NCI-H345 treated with DMSO at 0.1 percent for 48 hours (cell line): ENCODE results near the gene TMEM106C.
"Not testable (repeated sequence)": the region's sequence is repeated elsewhere in the genome, so short reads cannot be mapped to it uniquely, and the experiment has no call there.

Experiments used
- DNase-seq: peaks from one replicate; lab custom pipeline; 2025; ENCODE audit not compliant: unreplicated experiment; lab: John Stamatoyannopoulos, UW

The TMEM106C gene

DNA sequence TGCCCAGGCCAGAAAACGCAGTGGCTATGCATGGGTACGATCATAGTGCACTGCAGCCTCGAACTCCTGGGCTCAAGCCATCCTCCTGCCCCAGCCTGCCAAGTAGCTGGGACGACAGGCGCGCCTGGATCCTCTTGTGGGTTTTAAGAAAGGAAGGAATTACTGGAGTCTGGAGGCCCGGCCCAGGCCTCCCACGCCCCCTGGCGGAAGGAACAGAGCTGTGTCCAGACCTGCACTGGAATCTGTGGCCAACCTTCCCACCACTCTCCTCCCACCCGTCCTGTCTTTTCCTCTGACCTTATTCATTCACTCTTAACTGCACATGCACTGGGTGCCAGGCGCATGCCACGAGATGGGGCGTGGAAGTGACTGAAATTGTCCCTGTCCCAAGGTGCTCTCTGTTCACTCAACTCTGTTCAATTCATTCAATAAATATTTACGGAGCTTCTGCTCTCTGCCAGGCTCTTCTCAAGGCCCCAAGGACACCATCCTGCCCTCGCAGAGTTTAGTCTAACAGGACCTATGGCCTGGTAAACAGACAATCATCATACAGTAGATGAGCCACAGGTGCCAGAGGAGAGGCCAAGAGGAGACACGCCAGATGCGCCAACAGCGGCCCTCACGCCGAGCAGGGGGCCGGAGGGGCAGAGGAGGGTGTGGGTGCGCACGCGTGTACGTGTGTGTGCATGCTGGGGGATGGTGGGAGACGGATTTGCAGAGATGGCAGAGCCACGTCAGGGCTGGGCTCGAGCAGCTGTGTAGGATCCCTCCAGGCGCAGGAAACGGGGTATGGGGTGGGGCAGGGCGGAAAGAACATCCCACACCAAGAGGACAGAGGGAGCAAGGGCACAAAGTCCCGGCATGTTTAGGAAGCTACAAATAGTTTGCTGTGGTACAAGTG is 13.7 kb upstream of the TMEM106C start:
- DNase-seq = no peak

DNA sequence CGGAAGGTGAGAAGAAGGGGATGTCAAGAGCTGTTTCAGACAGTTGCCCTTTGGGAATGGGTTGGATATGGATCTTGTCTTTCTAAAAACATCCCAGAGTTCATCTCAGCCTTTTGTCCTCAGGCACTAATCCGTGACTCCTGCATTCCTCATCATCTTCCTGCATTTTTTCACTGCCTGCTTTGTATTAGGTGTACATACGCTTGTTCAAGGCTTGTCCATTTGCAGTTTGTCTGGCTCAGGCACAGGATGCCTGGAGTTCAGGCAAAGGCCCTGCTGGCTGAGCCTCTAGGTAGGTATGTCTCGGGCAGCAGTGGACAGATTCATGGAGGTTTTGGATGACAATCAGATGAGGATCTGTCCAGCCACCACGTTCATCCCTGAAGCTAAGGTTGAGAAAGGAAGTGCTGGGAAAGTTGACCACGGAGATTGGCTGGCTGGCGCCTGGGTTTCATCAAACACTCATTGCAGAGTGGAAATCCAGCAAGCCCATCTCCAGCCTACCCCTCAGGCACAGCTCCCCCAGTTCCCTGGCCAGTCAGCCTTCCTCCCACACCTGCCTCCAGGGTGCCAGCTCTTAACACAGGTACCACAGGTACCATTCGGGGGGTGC is 12.4 kb upstream of the TMEM106C start:
- DNase-seq = no peak

DNA sequence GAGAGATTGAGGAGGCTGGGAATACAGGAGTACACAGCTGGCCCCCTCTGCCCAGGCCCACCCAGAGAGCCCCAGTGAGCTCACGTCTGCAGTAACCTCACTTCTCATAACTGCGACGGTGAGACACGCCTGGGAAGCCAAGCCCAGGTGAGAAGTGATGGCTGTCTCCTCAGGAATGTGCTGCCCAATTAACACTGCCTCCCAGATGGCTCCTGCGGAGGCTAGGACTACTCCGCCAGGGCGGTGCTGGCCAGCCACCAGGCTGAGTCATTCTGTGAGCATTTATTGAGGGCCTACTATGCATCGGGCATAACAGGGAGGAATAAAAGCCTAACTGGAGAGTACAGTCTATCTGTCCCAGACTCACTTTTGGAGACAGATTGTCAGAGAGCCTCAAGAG is 9.3 kb upstream of the TMEM106C start:
- no peak for DNase-seq

DNA sequence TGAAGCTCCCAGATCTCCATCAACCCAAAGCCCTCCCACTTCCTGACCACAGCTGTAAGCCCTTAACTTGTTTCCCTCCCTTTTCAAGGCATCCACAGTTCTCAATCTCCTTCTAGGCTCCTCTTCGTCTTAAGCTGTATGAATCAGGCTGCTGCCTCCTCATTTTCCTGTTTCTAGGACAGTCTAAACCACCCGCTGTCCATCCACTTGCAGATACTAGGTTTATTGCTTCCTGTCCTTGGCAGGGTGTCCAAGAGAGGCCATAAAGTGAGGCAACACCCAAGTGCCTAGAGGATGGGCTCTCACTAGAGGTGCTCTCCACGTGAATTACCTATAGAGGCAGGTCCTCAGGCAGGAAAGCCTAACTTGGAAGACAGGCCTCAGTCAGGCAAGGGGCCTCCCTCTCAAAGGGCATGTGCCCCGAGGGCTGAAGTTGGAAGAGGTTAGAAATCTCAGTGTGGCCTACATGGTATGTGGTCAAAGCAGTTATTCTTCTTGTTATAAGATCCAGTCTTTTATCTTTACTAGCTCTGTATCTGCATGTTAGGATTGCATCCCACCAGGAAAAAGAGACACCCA is 8.8 kb upstream of the TMEM106C start:
- no peak for DNase-seq

DNA sequence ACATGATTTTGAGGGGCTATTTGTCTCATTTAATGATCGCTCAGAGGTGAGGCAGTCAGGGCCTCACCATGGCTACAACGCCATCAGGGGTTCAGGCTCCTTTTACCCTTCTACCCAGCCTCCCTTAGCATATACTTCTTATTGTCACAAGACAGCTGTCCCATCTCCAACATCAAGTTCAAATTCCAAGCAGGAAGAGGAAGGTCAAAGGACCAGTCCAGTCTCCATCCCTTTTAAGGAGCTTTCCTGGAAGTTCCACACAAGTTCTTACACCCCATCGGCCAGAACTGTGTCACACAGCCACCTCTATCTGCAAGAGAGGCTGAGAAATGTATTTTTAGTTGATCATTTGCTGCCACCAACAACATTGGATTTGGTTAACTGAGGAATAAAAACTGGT is 8.3 kb upstream of the TMEM106C start:
- no peak for DNase-seq

DNA sequence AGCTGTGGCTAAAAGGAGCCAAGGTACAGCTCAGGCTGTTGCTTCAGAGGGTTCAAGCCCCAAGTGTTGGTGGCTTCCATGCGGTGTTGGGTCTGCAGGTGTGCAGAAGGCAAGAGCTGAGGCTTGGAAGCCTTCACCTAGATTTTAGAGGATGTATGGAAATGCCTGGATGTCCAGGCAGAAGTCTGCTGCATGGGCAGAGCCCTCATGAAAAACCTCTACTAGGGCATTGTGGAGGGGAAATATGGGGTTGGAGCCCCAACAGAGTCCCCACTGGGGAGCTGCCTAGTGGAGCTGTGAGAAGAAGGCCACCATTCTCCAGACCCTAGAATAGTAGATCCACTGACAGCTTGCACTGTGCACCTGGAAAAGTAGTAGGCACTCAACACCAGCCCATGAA is 5.7 kb upstream of the TMEM106C start:
- not testable (repeated sequence) for DNase-seq

DNA sequence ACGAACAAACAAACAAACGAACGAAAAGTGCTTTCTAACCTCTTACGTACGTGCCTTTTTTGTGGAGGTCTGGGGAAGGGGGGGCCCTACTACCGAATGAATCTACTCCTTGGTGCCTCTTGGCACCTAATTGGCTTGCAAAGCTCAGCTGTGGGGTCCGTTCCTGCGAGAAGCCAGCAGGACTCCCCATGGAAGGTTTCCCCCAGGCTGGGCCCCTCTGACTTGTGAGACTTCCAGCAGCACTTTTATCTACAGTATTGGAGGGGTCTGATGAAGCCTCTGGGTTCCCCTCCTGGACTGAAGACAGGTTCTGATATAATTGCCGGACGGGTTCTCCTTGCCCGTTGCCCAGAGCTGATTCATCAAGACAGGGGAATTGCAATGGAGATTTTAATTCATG is 1.2 kb upstream of the TMEM106C start:
- DNase-seq = no peak

DNA sequence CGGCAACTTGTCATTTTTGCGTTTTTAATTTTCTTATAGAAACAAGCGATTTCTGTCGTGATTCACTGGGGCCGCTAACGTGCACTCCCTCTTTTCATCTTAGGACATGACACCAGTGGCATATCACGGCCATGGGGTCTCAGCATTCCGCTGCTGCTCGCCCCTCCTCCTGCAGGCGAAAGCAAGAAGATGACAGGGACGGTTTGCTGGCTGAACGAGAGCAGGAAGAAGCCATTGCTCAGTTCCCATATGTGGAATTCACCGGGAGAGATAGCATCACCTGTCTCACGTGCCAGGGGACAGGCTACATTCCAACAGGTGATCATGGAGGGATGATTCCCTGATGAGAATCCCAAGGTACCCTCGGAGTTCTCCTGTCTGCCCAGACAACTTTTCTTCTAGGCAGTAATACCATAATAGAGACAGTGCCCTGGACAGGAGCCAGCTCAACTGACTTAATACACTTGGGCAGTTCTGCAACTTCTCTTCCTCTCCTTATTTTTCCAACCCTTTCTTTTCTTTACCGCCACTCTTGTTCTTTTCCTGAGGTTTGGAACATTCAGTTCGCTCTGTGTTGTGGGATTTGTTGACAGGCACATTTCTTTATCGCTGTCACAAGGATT is 821 bp downstream of the TMEM106C start:
- DNase-seq = no peak

DNA sequence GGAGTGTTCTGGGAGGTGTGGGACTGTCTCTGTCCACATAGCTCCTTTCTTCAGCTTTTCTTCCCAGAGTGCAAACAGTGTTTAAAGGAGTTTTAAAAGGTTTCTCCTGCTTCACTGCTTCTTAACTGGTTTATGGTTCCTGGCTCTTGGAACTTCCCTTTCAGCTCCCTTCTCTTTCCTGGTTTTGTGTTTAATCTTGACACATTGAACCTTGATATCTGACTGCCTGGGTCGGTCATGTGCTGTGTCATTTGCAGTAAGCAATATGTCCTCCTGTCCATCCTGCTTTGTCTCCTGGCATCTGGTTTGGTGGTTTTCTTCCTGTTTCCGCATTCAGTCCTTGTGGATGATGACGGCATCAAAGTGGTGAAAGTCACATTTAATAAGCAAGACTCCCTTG is 2.2 kb downstream of the TMEM106C start:
- DNase-seq = no peak

DNA sequence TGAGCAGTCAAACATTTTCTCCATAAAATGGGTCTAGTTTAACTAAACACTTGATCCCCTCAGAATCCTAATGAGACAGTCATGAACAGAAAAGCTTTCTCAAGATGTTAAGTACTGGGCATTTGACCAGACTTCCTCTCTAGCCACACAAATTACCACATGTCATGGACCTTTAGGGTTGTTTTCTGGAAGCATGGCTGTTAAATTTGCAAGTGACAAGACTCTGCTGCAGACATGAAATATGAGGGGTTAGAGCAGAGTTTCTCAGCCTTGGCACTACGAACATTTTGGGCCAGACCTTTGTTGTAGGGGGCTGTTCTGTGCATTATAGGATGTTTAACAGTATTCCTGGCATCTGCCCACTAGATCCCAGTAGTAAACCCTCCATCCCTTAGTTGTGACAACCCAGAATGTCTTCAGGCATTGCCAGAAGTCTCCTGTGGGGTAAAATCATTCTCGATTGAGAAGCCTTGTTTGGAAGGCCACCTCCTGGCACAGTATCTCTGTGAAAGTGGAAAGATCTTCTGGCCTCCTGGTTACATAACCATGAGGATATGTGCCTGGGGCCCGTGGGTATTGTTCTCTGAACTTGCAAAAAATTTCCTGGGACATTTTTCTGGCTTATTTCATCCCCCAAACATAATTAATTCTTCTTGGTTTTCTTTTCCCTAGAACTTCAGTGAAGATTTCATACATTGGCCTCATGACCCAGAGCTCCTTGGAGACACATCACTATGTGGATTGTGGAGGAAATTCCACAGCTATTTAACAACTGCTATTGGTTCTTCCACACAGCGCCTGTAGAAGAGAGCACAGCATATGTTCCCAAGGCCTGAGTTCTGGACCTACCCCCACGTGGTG is 4.3 kb downstream of the TMEM106C start:
- DNase-seq = no peak

DNA sequence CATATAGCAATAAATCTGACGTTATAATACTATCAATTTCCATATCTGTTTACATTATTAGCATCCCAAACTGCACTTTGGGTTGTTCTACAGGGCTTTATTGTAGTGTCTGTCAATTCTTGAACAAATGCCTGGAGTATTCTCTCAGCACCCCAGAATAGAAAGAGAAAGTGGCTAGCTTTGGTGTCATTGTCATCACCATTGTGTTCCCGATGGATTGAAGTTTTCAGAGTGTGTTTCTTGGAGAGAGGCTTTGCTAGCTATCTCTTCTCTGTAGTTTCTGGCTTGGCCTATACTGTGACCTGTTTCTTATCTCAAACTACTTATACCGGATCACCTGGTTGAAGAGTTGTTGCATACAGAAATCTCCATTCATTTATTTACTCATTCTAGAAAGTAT is 6.4 kb downstream of the TMEM106C start:
- DNase-seq = no peak

DNA sequence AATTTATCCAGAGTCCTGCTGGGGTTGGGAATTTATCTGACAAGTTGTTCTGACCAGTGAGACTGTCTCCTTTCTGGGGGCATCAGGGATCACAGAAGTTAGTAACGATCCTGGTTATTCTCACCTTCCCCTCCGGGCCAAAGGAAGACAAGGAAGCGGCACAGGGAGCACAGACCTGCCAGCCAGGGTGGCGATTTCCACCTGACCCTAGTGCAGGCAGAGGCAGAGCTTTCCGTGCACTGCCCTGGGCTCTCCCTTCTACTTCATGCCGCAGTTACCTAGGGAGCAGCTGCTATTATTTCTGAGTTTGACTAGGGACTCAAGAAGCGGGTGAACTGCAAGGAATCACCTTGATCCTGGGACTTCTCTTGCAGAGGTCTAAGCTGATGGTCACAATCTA is 7.4 kb downstream of the TMEM106C start:
- no peak for DNase-seq

DNA sequence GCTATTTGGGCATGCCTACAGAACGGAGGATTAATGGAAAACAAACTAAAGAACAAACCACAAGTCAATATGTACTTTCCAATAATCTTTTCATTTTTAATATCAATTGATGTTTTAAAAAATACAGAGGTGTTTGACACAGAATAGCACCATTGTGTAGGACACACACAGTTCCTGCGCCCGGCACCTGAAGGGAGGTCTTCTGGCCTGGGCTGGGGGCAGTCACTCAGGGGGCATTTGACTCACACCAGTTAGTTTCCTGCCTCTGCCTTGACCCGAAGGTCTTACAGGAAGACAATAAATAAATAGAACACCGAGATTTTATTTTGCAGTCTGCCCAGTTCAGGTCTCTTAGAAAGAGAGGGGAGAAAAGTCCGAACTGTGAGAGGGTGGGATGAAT is 9.5 kb downstream of the TMEM106C start:
- no peak for DNase-seq

DNA sequence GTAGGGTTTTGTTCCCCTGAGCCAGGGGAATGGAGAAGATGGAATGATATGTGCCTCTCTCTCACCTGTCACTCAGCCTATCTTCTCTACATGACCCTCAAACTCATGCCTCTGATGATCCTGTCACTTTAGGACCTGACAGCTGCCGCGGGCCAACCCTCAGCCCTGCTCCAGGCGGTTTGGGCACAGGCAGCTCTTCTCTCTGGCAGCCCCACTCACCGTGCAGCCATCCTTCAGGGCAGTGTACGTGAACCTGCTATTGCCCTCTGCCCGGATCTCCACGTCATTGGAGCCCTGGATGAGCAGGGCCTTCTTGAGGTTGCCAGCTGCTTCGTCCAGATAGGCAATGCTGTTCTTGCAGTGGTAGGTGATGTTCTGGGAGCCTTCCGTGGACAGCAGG is 10.5 kb downstream of the TMEM106C start:
- DNase-seq = no peak

DNA sequence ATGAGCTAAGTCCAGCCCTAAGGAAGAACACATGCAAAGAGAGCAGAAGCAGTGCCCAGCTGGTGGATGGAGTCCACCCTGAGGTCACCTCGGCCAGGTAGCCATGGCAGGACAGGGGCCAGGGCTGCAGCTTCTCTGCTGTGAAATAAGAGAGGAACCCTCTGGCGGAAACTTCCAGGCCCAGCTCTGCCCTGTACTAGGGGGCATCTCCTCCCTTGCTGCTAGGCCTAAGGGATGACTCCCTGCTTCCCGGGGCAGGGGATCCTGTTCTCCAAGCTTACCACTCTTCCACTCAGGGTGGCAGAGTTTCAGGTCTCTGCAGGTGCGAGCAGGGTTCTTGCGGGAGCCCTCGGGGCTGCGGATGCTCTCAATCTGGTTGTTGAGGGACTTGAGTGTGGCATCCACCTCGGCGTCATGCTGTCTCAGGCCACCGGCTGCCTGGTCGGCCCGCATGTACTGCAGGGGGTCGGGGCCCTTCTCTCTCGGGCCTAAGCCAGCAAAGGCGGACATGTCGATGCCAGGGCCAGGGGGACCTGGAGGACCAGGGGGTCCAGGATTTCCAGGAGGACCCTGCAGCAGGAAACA is 11.7 kb downstream of the TMEM106C start:
- no peak for DNase-seq

DNA sequence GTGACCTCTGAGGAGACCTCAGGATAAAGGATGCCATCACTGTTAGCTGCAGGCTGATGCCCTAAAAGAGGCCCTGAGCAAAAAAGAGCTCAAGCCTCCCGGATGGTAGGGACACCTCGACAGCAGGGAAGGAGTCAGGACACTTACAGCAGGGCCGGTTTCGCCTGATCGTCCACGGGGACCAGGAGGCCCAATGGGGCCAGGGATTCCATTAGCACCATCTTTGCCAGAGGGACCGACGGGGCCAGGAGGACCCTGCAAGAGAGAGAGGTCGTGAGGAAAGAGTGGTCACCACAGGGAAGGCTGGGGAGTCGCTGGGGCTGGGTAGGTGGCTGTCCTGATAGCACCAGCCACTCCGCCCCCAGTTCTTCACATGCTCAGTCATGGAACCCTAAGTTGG is 12.4 kb downstream of the TMEM106C start:
- DNase-seq = no peak

DNA sequence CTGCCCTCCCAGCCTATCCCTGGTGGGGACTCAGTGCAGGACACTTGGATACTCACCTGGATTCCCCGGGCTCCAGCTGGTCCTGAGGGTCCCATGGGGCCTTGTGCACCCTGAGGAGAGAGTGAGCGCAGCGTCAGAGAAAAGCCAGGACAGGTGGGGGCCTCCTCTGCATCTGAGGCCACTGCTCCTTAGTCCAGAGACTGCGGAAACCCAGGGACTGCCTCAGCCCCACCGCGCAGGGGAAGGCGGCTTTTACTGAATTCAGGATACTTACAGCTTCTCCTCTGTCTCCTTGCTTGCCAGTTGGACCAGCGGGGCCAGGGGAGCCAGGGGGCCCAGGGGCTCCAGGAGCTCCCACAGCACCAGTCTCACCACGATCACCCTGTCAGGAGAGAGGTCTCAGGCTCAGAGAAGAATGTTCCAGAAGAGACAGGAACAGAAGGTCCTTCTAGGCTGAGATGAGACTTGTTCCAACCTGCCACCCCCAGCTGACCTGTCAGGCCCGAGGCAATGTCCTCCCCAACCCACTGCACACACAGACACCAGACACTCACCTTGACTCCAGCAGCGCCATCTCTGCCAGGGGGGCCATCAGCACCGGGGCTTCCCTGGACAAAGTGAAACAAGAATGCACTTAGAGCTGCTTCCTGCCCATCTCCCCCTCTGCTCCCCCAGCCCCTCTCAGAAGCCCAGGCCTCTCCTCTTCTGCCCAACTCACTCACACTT is 13.8 kb downstream of the TMEM106C start:
- no peak for DNase-seq

DNA sequence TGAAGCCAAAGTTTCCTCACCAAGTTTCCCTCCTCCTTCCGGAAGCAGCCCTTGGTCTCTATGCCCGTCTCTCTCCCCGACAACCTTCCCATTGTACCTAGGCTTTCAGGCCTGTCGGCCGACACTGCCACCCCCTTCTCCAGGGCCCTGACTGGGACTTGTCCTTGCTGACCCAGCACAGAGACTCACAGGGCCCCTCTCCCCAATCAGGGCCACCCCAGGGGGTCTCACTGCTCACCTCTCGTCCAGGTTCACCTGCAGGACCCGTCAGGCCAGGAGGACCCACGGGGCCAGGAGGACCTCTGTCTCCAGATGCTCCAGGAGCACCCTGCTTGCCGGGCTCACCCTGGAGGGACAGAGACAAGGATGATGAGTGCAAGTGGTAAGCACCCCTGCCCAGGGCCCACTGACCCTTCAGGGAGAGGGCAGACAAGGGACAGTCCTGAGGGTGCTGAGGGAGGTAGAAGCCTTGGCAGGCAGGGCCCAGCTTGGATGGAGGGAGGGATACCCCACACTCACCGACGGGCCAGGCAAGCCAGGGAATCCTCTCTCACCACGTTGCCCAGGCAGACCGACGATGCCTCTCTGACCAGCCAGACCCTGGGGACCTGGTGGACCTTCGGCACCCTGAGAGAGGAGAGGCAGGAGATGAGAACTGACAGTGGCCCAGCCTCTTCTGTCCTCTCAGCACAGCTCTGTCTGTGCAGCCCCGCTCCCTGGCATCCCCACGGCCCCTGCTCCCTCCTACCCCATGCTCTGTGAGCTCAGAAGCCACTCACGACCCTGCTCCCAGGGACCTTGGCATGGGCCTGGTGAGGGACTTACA is 14.6 kb downstream of the TMEM106C start:
- DNase-seq = no peak

DNA sequence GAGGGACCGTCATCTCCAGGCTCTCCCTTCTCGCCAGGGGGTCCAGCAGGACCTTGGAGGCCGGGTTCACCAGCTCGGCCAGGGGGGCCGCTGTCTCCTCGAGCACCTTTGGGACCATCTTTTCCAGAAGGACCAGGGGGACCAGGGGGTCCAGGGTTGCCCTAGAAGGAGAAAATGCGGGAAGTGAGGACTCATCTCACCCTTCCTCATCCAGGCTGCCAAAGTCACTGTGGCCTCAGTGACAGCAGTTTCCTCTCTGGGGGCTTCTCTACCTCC is 15.1 kb downstream of the TMEM106C start:
- no peak for DNase-seq
